KOPT-K1 (cell line): ENCODE results near the gene TP53I13.

Source experiments
- H3K27ac ChIP-seq: fragments of 200-600 bp; sonication (generic); 2 replicates; pipeline ENCODE4 v1.5.1; 2016; ENCODE audit warnings: antibody characterized with exemption, mild to moderate bottlenecking, low read depth, low read length; ENCODE audit not compliant: poor library complexity, severe bottlenecking
- H3K36me3 ChIP-seq: fragments of 200-600 bp; sonication (generic); 2 replicates; pipeline ENCODE4 v1.5.1; 2017; ENCODE audit warnings: antibody characterized with exemption, mild to moderate bottlenecking, low read length, moderate library complexity; ENCODE audit not compliant: insufficient read depth
- H3K9me3 ChIP-seq: fragments of 200-600 bp; sonication (generic); 2 replicates; pipeline ENCODE4 v1.5.1; 2017; ENCODE audit warnings: antibody characterized with exemption, low read length, mild to moderate bottlenecking; ENCODE audit not compliant: insufficient read depth, poor library complexity, severe bottlenecking

Gene TP53I13

GRCh38 chr17:29583324-29584248 lies 15.1 kb downstream of the TP53I13 start:
- Histone ChIP-seq H3K9me3 (no peaks in the 10 kb centered on the region), H3K36me3 (peaks cover 53% of the 10 kb centered on the region), H3K27ac (no peak overlapping the region)

DNA sequence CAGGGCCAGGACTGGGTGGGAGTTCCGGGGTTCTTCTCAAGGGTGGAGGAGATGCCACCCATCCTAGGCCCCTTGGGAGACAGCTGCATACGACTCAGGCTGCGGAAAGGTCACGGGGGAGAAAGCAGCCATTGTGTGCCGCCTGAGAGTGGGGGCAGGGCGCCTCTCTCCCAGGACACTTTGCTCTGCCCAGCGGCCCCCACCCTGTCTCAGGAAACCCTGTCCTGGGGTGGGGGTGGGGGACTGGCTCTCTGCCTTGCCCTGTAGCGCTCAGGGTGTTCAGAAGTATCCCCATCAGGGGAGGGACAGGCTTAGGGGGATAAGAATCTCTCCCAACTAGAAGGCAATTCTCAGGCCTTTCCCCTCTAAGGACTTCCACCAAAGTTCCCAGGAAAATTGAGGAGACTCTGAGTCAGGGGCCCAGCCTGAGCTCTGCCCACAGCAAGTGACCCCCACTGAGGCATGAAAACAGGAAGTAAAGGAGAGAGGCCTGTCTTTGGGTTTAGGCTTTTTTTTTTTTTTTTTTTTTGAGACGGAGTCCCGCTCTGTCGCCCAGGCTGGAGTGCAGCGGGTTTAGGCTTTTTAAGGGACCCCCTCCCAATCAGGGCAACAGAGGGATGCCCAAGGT lies 16.1 kb downstream of the TP53I13 start:
- Histone ChIP-seq H3K36me3 (peaks cover 43% of the 10 kb centered on the region), H3K27ac (no peak overlapping the region), H3K9me3 (no peaks in the 10 kb centered on the region)

GRCh38 chr17:29585080-29585751 lies 16.7 kb downstream of the TP53I13 start:
- Histone ChIP-seq H3K27ac (peak overlapping the region; percentile 0), H3K36me3 (peaks cover 37% of the 10 kb centered on the region), H3K9me3 (no peaks in the 10 kb centered on the region)

GRCh38 chr17:29586676-29587469 lies 18.4 kb downstream of the TP53I13 start:
- Histone ChIP-seq H3K9me3 (no peaks in the 10 kb centered on the region), H3K36me3 (peaks cover 21% of the 10 kb centered on the region), H3K27ac (peak overlapping the region; percentile 26)

DNA sequence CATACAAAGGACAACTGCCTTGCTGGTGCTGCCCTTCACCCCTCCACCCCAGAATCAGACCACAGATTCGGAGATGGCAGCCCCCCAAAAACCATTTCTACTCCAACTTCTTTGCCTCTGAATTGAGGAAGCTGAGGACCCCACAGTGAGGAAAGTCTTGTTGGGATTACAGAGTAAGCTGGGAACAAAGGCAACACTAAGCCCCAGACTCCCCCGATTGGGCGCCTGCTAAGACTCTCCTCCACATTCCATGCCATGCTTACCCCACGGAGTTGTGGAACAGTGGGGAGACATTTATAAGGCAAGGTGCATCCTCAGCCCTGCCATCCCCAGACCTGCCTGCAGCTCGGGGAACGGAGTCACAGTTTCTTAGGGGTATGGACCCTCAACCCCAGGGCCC lies 19.1 kb downstream of the TP53I13 start:
- Histone ChIP-seq H3K36me3 (peaks cover 14% of the 10 kb centered on the region), H3K27ac (peak overlapping the region; percentile 74), H3K9me3 (no peaks in the 10 kb centered on the region)

DNA sequence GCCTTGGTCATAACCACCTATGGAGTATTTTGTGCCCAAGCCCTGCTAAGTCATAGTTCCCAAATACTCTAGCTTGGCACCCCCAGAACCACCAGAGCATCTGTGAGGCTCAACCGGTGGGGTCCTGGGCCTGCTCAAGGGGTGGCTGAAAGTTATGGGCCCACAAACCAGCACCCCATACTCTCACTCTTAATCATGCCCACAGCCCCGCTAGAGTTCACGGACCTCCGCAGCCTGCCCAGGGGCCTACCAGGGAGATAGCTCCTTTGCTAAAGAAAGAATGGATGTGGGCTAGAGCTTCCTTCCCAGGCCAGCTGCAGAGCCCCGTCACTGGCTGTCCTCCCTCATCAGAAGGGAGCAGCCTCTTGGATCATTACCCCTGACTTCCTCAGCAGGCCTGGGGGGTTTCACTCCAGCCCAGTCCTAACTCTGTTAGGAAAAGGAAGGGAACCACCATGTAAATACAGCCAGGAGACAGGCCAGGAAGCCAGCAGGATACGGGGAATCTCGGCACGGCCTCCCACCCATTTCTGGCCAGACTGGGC lies 19.6 kb downstream of the TP53I13 start:
- H3K27ac ChIP-seq = peak overlapping the region; percentile 74
- H3K36me3 ChIP-seq = peaks cover 9% of the 10 kb centered on the region
- H3K9me3 ChIP-seq = no peaks in the 10 kb centered on the region

DNA sequence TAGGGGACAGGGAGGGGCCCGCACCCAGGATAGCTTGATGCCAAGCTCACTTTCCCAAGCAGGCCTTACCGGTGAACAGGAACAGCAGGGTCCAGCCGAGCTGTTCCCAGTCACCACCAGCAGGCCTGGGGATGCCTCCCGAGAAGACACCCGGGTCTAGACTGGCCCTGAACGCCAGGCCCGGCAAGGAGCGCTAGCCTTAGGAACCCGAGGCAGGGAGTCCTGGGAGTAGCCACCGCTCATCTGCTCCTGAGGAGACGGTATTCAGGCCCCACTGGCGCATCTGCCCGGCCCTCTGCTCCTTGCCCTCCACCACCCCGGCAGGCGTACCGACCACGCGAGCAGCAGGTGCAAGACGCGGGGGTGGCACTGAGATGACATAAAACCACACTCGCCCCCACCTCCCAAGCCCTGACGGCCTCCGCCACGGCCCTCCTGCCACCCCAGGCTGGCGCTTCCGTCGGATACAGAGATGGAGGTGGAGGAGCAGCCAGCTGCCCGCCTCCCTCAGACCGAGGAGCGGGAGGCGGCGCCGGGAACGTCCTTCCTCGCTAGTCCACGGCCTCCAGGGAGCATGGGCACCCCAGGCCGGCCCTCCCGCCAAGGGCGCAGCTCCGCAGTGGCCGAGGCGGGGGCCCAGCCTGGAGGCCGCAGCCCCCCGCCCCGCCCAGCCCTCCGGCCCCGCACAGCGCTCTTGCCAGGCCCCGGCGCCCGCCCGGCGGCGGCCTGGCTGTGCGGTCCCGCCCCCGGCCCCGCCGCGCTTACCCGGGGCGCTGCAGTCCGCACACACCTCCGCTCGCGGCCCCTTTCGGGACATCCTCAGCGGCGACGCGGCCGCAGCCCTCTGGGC lies 20.3 kb downstream of the TP53I13 start:
- no peaks in the 10 kb centered on the region for H3K9me3 ChIP-seq
- 0 out of 2 replicates have a peak, but pooled peaks cover 2% of the 10 kb centered on the region for H3K36me3 ChIP-seq
- H3K27ac ChIP-seq = peak overlapping the region; percentile 74

GRCh38 chr17:29589524-29590410 lies 21.3 kb downstream of the TP53I13 start, which contains the start of gene GIT1:
Gene GIT1, minus strand, starts transcription at chr17:29589648. Its CDS starts 270 bp downstream, at chr17:29589378.
- Histone ChIP-seq H3K36me3 (no peaks in the 10 kb centered on the region), H3K9me3 (no peaks in the 10 kb centered on the region), H3K27ac (peak within 1 kb of the TSS; percentile 93)

DNA sequence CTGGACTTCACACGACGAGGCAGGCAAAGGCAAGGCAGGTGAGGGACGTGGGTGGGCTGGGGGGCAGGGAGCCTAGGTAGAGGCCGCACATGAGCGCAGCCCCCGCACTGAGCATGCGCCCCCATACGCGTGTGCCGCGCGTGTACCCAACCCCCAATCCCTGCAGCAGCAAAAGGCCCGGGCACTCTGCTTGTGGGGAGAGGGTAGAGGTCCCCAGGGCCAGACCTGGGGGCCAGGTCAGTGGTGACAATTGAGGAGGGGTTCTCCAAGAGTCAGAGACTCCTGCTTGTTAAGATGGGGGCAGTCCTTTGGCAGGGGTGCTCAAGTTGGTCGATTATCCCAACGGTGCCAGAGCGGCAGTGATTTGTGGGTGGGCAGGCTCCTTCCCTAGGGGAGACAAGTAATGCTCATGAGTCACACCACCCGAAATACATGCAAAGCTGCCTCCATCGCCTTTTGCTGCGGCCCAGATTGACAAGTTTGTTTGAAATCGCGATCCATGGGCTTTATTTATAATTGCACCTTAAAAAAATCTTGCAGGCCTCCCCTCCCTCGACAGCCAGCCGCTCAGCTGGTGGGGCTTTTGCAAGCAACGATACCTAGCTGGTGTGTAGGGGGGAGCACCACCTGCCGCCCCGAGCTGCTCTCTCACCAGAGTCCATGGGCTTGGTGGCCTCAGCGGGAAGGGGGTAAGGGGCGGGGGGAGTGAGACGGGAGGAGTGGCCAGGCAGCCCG lies 22.1 kb downstream of the TP53I13 start:
- Histone ChIP-seq H3K27ac (peak overlapping the region; percentile 93), H3K9me3 (no peaks in the 10 kb centered on the region), H3K36me3 (no peaks in the 10 kb centered on the region)

GRCh38 chr17:29591146-29591736 lies 22.7 kb downstream of the TP53I13 start:
- Histone ChIP-seq H3K9me3 (no peaks in the 10 kb centered on the region), H3K27ac (peak overlapping the region; percentile 32), H3K36me3 (no peaks in the 10 kb centered on the region)

- Histone ChIP-seq H3K9me3 (no peaks in the 10 kb centered on the region), H3K27ac (peak overlapping the region; percentile 32), H3K36me3 (no peaks in the 10 kb centered on the region)
Measured at GRCh38 chr17:29591737-29592608, 23.5 kb downstream of the TP53I13 start.
